NCI-H82 treated with DMSO at 0.1 percent for 48 hours (cell line): ENCODE measurements around the gene ADAMTS17.

Source experiments
- DNase-seq: peaks from one replicate; lab custom pipeline; 2025; ENCODE audit not compliant: unreplicated experiment; lab: John Stamatoyannopoulos, UW

ADAMTS17 gene

GRCh38 chr15:100114100-100114499, 227.7 kb downstream of the ADAMTS17 start:
- no peak for DNase-seq

- no peak for DNase-seq
These were observed 228.3 kb downstream of the ADAMTS17 start for GRCh38 chr15:100113351-100114080.

GRCh38 chr15:100112636-100113305, 229.0 kb downstream of the ADAMTS17 start:
- DNase-seq = no peak

GRCh38 chr15:100112061-100112420, 229.7 kb downstream of the ADAMTS17 start:
- no peak for DNase-seq

- DNase-seq = no peak
These were observed 230.4 kb downstream of the ADAMTS17 start for GRCh38 chr15:100111125-100112060.

- no peak for DNase-seq
These were observed 232.2 kb downstream of the ADAMTS17 start for GRCh38 chr15:100109486-100110035.

GRCh38 chr15:100108846-100109245, 232.9 kb downstream of the ADAMTS17 start:
- DNase-seq = no peak

- DNase-seq = no peak
These were observed 233.4 kb downstream of the ADAMTS17 start for GRCh38 chr15:100108346-100108745.

- no peak for DNase-seq
These were observed 234.1 kb downstream of the ADAMTS17 start for GRCh38 chr15:100107606-100108225.

- no peak for DNase-seq
These were observed 234.6 kb downstream of the ADAMTS17 start for GRCh38 chr15:100107151-100107550.

GRCh38 chr15:100106732-100107131, 235.0 kb downstream of the ADAMTS17 start:
- DNase-seq = no peak

GRCh38 chr15:100105101-100105500, 236.7 kb downstream of the ADAMTS17 start:
- DNase-seq = no peak

GRCh38 chr15:100104245-100104644, 237.5 kb downstream of the ADAMTS17 start:
- no peak for DNase-seq

GRCh38 chr15:100103828-100104227, 237.9 kb downstream of the ADAMTS17 start:
- no peak for DNase-seq

- no peak for DNase-seq
These were observed 240.2 kb downstream of the ADAMTS17 start for GRCh38 chr15:100101426-100102089.

- no peak for DNase-seq
These were observed 240.8 kb downstream of the ADAMTS17 start for GRCh38 chr15:100100926-100101325.

- no peak for DNase-seq
These were observed 241.8 kb downstream of the ADAMTS17 start for GRCh38 chr15:100099976-100100375.

GRCh38 chr15:100098705-100099104, 243.1 kb downstream of the ADAMTS17 start:
- DNase-seq = no peak

GRCh38 chr15:100097342-100098127, 244.2 kb downstream of the ADAMTS17 start:
- DNase-seq = no peak
